ENCODE measurements around the gene PFN3.

PFN3 gene

DNA sequence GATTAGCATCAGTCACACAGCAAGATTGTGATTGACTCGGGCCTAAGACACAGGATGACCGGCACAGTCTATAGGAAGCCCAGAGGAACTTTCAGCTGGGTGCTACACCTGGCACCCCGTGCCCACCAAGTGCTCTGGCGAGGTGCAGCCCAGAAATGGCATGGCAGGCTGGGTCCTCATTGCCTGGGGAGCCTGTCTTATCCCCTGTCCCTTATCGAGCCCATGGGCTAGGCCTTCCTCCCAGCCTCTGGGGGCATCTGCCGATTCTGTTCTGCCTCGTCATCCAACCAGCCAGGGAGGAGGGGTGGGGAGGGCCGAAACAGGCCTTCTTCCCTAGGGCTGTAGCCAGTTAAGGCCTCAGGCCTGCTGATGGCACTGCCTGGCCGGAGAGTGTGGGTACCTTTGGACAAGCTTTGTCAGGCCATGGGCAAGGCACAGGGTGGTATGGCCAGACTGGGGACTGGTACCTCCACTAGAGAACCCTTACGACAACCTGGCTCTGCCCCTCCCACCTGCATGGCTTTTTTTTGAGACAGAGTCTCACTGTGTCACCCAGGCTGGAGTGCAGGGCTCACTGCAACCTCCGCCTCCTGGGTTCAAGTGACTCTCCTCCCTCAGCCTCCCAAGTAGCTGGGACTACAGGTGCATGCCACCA lies 27.6 kb upstream of the PFN3 start:
- TF ChIP-seq ZNF70 (CRISPR knock-in tag; IDR thresholded peaks at IDR 0.05): no peak
- TF ChIP-seq ESRRG (CRISPR knock-in tag; IDR thresholded peaks at IDR 0.05): no peak
- no peak for TF ChIP-seq RARB (CRISPR knock-in tag; IDR thresholded peaks at IDR 0.05)
- TF ChIP-seq POU6F1 (CRISPR knock-in tag; IDR thresholded peaks at IDR 0.05; ENCODE audit: borderline replicate concordance, low read depth): no peak
- no peak for TF ChIP-seq PPARA (CRISPR knock-in tag; IDR thresholded peaks at IDR 0.05; ENCODE audit: borderline replicate concordance)
- TF ChIP-seq TSHZ2 (CRISPR knock-in tag; IDR thresholded peaks at IDR 0.05): no peak
- TF ChIP-seq TOX (CRISPR knock-in tag; IDR thresholded peaks at IDR 0.05; ENCODE audit: borderline replicate concordance): no peak
- no peak for TF ChIP-seq ZNF8 (CRISPR knock-in tag; IDR thresholded peaks at IDR 0.05)
- no peak for TF ChIP-seq CREB5 (CRISPR knock-in tag; IDR thresholded peaks at IDR 0.05; ENCODE audit: low read depth)
- TF ChIP-seq ZFP3 (CRISPR knock-in tag; IDR thresholded peaks at IDR 0.05): no peak
- no peak for TF ChIP-seq CSDC2 (CRISPR knock-in tag; IDR thresholded peaks at IDR 0.05)
- TF ChIP-seq ZC3H10 (CRISPR knock-in tag; IDR thresholded peaks at IDR 0.05): no peak
- ATAC-seq: no peak

GRCh38 chr5:177427211-177427822 lies 26.9 kb upstream of the PFN3 start:
- no peak for ATAC-seq
- no peak for TF ChIP-seq BACH2 (CRISPR knock-in tag; IDR thresholded peaks at IDR 0.05; ENCODE audit: borderline replicate concordance)
- no peak for TF ChIP-seq TSHZ2 (CRISPR knock-in tag; IDR thresholded peaks at IDR 0.05)
- TF ChIP-seq ESRRG (CRISPR knock-in tag; IDR thresholded peaks at IDR 0.05): no peak
- TF ChIP-seq ZFP3 (CRISPR knock-in tag; IDR thresholded peaks at IDR 0.05): no peak
- TF ChIP-seq, protein P1, sequence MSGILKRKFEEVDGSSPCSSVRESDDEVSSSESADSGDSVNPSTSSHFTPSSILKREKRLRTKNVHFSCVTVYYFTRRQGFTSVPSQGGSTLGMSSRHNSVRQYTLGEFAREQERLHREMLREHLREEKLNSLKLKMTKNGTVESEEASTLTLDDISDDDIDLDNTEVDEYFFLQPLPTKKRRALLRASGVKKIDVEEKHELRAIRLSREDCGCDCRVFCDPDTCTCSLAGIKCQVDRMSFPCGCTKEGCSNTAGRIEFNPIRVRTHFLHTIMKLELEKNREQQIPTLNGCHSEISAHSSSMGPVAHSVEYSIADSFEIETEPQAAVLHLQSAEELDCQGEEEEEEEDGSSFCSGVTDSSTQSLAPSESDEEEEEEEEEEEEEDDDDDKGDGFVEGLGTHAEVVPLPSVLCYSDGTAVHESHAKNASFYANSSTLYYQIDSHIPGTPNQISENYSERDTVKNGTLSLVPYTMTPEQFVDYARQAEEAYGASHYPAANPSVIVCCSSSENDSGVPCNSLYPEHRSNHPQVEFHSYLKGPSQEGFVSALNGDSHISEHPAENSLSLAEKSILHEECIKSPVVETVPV (CRISPR knock-in tag; IDR thresholded peaks at IDR 0.05): no peak
- no peak for TF ChIP-seq RARB (CRISPR knock-in tag; IDR thresholded peaks at IDR 0.05)

DNA sequence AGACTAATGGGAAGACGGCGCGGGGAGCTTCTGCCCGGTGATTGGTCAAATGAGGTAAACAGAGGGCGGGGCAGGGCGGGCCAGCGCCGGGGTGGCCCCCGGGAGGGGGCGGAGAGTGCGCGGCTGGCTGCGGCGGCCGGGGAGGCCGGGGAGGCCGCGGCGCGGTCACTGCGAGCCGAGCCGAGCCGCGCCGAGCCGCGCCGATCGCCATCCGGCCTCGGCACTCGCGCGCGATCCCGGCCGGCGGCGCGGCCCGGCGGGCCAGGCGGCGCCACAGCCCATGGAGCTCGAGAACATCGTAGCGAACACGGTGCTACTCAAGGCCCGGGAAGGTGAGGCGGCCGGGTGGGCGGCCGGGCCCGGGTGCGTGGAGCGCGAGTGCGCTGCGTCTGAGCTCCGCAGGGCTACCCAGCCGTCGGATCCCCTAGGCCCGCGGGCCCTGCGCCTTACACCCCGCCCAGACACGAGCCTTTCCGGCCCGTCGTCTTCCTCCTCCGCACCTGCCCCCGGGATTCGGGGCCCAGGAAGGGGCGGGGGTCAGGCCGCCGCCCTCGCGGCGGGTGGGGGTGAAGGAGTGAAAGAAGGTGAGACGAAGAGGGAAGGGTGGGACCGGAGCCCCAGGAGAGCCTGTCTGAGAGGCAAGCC lies 26.2 kb upstream of the PFN3 start, which contains the start of gene GRK6:
GRK6 (plus strand) TSS at position 111 of the 645 bp plus-strand sequence; CDS start at position 281, 170 bp downstream.
- TF ChIP-seq TOX (CRISPR knock-in tag; IDR thresholded peaks at IDR 0.05; ENCODE audit: borderline replicate concordance): no peak
- TF ChIP-seq SNAI2 (CRISPR knock-in tag; IDR thresholded peaks at IDR 0.05): no peak
- no peak for TF ChIP-seq CREB5 (CRISPR knock-in tag; IDR thresholded peaks at IDR 0.05; ENCODE audit: low read depth)
- no peak for TF ChIP-seq BACH2 (CRISPR knock-in tag; IDR thresholded peaks at IDR 0.05; ENCODE audit: borderline replicate concordance)
- no peak for TF ChIP-seq ZNF565 (CRISPR knock-in tag; conservative IDR thresholded peaks at IDR 0.05; ENCODE audit: low read depth)
- TF ChIP-seq ZFP3 (CRISPR knock-in tag; IDR thresholded peaks at IDR 0.05): no peak
- no peak for TF ChIP-seq ZNF70 (CRISPR knock-in tag; IDR thresholded peaks at IDR 0.05)
- TF ChIP-seq ISL1 (CRISPR knock-in tag; IDR thresholded peaks at IDR 0.05): no peak
- TF ChIP-seq TCF4 (CRISPR knock-in tag; IDR thresholded peaks at IDR 0.05; ENCODE audit: borderline replicate concordance): no peak
- no peak for TF ChIP-seq RARB (CRISPR knock-in tag; IDR thresholded peaks at IDR 0.05)
- TF ChIP-seq CSDC2 (CRISPR knock-in tag; IDR thresholded peaks at IDR 0.05): no peak
- no peak for TF ChIP-seq OSR1 (CRISPR knock-in tag; IDR thresholded peaks at IDR 0.05)
- TF ChIP-seq, protein P1 (CRISPR knock-in tag; IDR thresholded peaks at IDR 0.05): no peak
- no peak for TF ChIP-seq ARNTL (CRISPR knock-in tag; IDR thresholded peaks at IDR 0.05; ENCODE audit: borderline replicate concordance, low read depth)
- ATAC-seq: peak; percentile 0

Measured in SK-N-SH treated with all-trans-retinoic acid at 6 μM for 48 hours (cell line).